Measurements from ENCODE around the gene UBE3C. TPM values are rescaled to one million over a fixed set of nuclear protein-coding genes. Genes with fewer than 3 reads are reported as not detected.

UBE3C gene
- total RNA-seq, 6 donors from 2014 or later: 43.7 to 85.9 (median 69.3) TPM

- TF ChIP-seq POLR2A (IDR thresholded peaks at IDR 0.05) (peak in 1 of 4 donors; percentile 43), POLR2AphosphoS5 (IDR thresholded peaks at IDR 0.05) (peak in 1 of 2 donors; percentile 13), CTCF (IDR thresholded peaks at IDR 0.05) (no peak), EP300 (IDR thresholded peaks at IDR 0.05) (no peak)
- H3K9me3 ChIP-seq: peaks cover 0 to under 1% (median 0%) of the 10 kb centered on the region in 4 donors
- ATAC-seq (ENCODE audit: low FRiP score in 2 of 2) (peak; percentile 72 to 76), DNase-seq (peak; percentile 58 to 92)
- peak overlapping the region in 2 of 4 donors; percentile 50 to 62 for H3K27ac ChIP-seq
- peaks cover 12 to 35% (median 20%) of the 10 kb centered on the region in 4 donors for H3K4me1 ChIP-seq
- H3K36me3 ChIP-seq: no peaks in the 10 kb centered on the region
- peak overlapping the region; percentile 26 to 77 (median 58) for H3K4me3 ChIP-seq
- WGBS, 2 donors: 40 to 90% methylated on average over 9 to 40 of the region's 77 CpGs
- peaks cover 0 to 4% (median 0%) of the 10 kb centered on the region in 4 donors for H3K27me3 ChIP-seq
Measured at GRCh38 chr7:157278791-157279724, 140.3 kb downstream of the UBE3C start.

GRCh38 chr7:157279741-157280215 is 141.1 kb downstream of the UBE3C start:
- peak overlapping the region in 2 of 4 donors; percentile 50 to 62 for H3K27ac ChIP-seq
- 39% methylated on average over 21 of the region's 39 CpGs; no CpG with 5 or more reads in 1 of the 2 donors for WGBS, 2 donors
- H3K4me3 ChIP-seq: peak overlapping the region; percentile 26 to 77 (median 58)
- peaks cover 12 to 29% (median 20%) of the 10 kb centered on the region in 4 donors for H3K4me1 ChIP-seq
- no peak for DNase-seq
- H3K27me3 ChIP-seq: peaks cover 0 to 4% (median 0%) of the 10 kb centered on the region in 4 donors
- peaks cover 0 to 7% (median 1%) of the 10 kb centered on the region in 4 donors for H3K9me3 ChIP-seq
- TF ChIP-seq POLR2A (IDR thresholded peaks at IDR 0.05): no peak
- TF ChIP-seq EP300 (IDR thresholded peaks at IDR 0.05): no peak
- TF ChIP-seq CTCF (IDR thresholded peaks at IDR 0.05): no peak
- no peak for TF ChIP-seq POLR2AphosphoS5 (IDR thresholded peaks at IDR 0.05)
- H3K36me3 ChIP-seq: no peaks in the 10 kb centered on the region
- peak in 1 of 2 donors; percentile 37 for ATAC-seq (ENCODE audit: low FRiP score in 2 of 2)

GRCh38 chr7:157280216-157280841 is 141.6 kb downstream of the UBE3C start:
- H3K4me3 ChIP-seq: peak overlapping the region in 3 of 4 donors; percentile 54 to 77 (median 61)
- peaks cover 12 to 29% (median 20%) of the 10 kb centered on the region in 4 donors for H3K4me1 ChIP-seq
- DNase-seq (no peak), ATAC-seq (ENCODE audit: low FRiP score in 2 of 2) (no peak)
- H3K36me3 ChIP-seq: no peaks in the 10 kb centered on the region
- H3K27ac ChIP-seq: no peak overlapping the region
- 96 to 97% methylated on average over 6 to 21 of the region's 24 CpGs for WGBS, 2 donors
- peaks cover 0 to 4% (median 0%) of the 10 kb centered on the region in 4 donors for H3K27me3 ChIP-seq
- TF ChIP-seq EP300 (IDR thresholded peaks at IDR 0.05) (no peak), POLR2AphosphoS5 (IDR thresholded peaks at IDR 0.05) (no peak), CTCF (IDR thresholded peaks at IDR 0.05) (no peak)
- peaks cover 0 to 10% (median 2%) of the 10 kb centered on the region in 4 donors for H3K9me3 ChIP-seq

- peaks cover 0 to 4% (median 0%) of the 10 kb centered on the region in 4 donors for H3K27me3 ChIP-seq
- no peak overlapping the region for H3K4me3 ChIP-seq
- peaks cover 0 to 10% (median 2%) of the 10 kb centered on the region in 4 donors for H3K9me3 ChIP-seq
- DNase-seq: no peak
- H3K36me3 ChIP-seq: no peaks in the 10 kb centered on the region
- no peak overlapping the region for H3K27ac ChIP-seq
- TF ChIP-seq POLR2AphosphoS5 (IDR thresholded peaks at IDR 0.05) (no peak), POLR2A (IDR thresholded peaks at IDR 0.05) (no peak), CTCF (IDR thresholded peaks at IDR 0.05) (no peak), EP300 (IDR thresholded peaks at IDR 0.05) (no peak)
- ATAC-seq (ENCODE audit: low FRiP score in 2 of 2): no peak
- H3K4me1 ChIP-seq: peaks cover 12 to 29% (median 20%) of the 10 kb centered on the region in 4 donors
- WGBS, 2 donors: 91 to 92% methylated on average over 13 to 23 of the region's 24 CpGs
Measured at GRCh38 chr7:157281221-157281998, 142.7 kb downstream of the UBE3C start.

Measured in upper lobe of left lung (tissue), 6 donors.